B cell (primary cell): Measurements from ENCODE around the gene C2orf74. TPM values are rescaled to one million over a fixed set of nuclear protein-coding genes. Genes with fewer than 3 reads are reported as not detected.

Experiments
- ATAC-seq: fragments of 200-7000 bp; cut with Tn5 transposase; one replicate; pipeline ENCODE4 v1.10.0; 2021; ENCODE audit warnings: low read depth, mild to moderate bottlenecking, moderate number of reproducible peaks, moderate library complexity
- CTCF ChIA-PET: fragments of 350-600 bp; sonication (Branson Sonifier 250); formaldehyde crosslinking; loops from one replicate; lab custom pipeline; 2021; ENCODE audit warnings: antibody characterized with exemption, inconsistent platforms; lab: Charles Lee
- POLR2A ChIA-PET: fragments of 350-600 bp; sonication (Branson Sonifier 250); formaldehyde crosslinking; loops from one replicate; lab custom pipeline; 2021; ENCODE audit warnings: antibody characterized with exemption; lab: Charles Lee
- DNase-seq: peaks from one replicate; pipeline ENCODE4 v3.0.0; 2013
- H2AFZ ChIP-seq: 2 replicates; pipeline ENCODE4 v1.6.1; 2012; ENCODE audit warnings: mild to moderate bottlenecking, low read depth, low read length; ENCODE audit not compliant: insufficient read depth, poor library complexity, severe bottlenecking
- H3K27ac ChIP-seq, 2 donors: 1 replicate in 1 of 2; 2 replicates in 1 of 2; pipeline ENCODE4 v1.5.1; 2012 to 2013; ENCODE audit warnings: low read length in 2 of 2, mild to moderate bottlenecking in 2 of 2, moderate library complexity in 1 of 2
- H3K27me3 ChIP-seq, 4 experiments: fragments of 200-600 bp in 1 of 4; sonication (generic) in 1 of 4; replicated peaks in 1 of 4; 1 replicate in 2 of 4; 2 replicates in 2 of 4; pipeline versions ENCODE4 v1.6.1 to v1.7.0; 2013 to 2016; ENCODE audit warnings: low read length in 3 of 4, mild to moderate bottlenecking in 2 of 4, mixed read lengths in 1 of 4, moderate library complexity in 1 of 4; ENCODE audit not compliant: insufficient read depth in 4 of 4, control insufficient read depth in 3 of 4; ENCODE audit errors: control extremely low read depth in 1 of 4
- H3K36me3 ChIP-seq, 2 experiments: replicated peaks in 1 of 2; 1 replicate in 1 of 2; 2 replicates in 1 of 2; pipeline versions ENCODE4 v1.6.1 to v1.7.1; 2013; ENCODE audit warnings: low read length in 1 of 2; ENCODE audit not compliant: insufficient read depth in 2 of 2, control insufficient read depth in 1 of 2; ENCODE audit errors: control extremely low read depth in 1 of 2, extremely low read depth in 1 of 2
- H3K4me1 ChIP-seq, 2 donors: fragments of 200-600 bp in 1 of 2; sonication (generic) in 1 of 2; 1 replicate in 1 of 2; 2 replicates in 1 of 2; pipeline versions ENCODE4 v1.5.1 to v1.6.1; 2013 to 2017; ENCODE audit warnings: low read length in 2 of 2; ENCODE audit not compliant: control insufficient read depth in 2 of 2, insufficient read depth in 2 of 2
- H3K4me2 ChIP-seq: replicated peaks from 2 replicates; pipeline ENCODE3; 2012; ENCODE audit warnings: mild to moderate bottlenecking, low read depth, low read length; ENCODE audit not compliant: poor library complexity, severe bottlenecking
- H3K4me3 ChIP-seq, 5 experiments: fragments of 200-600 bp in 1 of 5; sonication (generic) in 1 of 5; 1 replicate in 3 of 5; 2 replicates in 2 of 5; pipeline versions ENCODE4 v1.5.1 to v1.7.0; 2011 to 2016; ENCODE audit warnings: low read length in 4 of 5, mild to moderate bottlenecking in 4 of 5, low read depth in 2 of 5, control low read depth in 1 of 5, moderate library complexity in 1 of 5; ENCODE audit not compliant: insufficient read depth in 1 of 5; ENCODE audit errors: control extremely low read depth in 1 of 5, extremely low read depth in 1 of 5
- H3K79me2 ChIP-seq: fragments of 200-600 bp; sonication (generic); one replicate; pipeline ENCODE4 v1.6.0; 2016; ENCODE audit warnings: low read length; ENCODE audit not compliant: control insufficient read depth, insufficient read depth
- H3K9ac ChIP-seq: fragments of 200-600 bp; sonication (generic); 2 replicates; pipeline ENCODE4 v1.6.1; 2017; ENCODE audit warnings: mild to moderate bottlenecking, low read length, moderate library complexity
- H3K9me3 ChIP-seq, 3 donors: one replicate each; pipeline versions ENCODE4 v1.6.1 to v1.7.1; 2013; ENCODE audit warnings: low read length in 2 of 3; ENCODE audit not compliant: control insufficient read depth in 2 of 3, insufficient read depth in 1 of 3; ENCODE audit errors: control extremely low read depth in 1 of 3
- H4K20me1 ChIP-seq: 2 replicates; pipeline ENCODE4 v1.6.0; 2012; ENCODE audit warnings: mild to moderate bottlenecking, low read length; ENCODE audit not compliant: insufficient read depth, control insufficient read depth, poor library complexity, severe bottlenecking
- H3K27ac Mint-ChIP-seq: one replicate; pipeline ENCODE4 v1.8.0; 2021; ENCODE audit warnings: mixed read lengths
- H3K27me3 Mint-ChIP-seq: one replicate; pipeline ENCODE4 v1.8.0; 2021; ENCODE audit warnings: mixed read lengths
- H3K4me1 Mint-ChIP-seq: one replicate; pipeline ENCODE4 v1.8.0; 2021; ENCODE audit warnings: mixed read lengths
- H3K4me3 Mint-ChIP-seq: one replicate; pipeline ENCODE4 v1.8.0; 2021; ENCODE audit warnings: mixed read lengths
- H3K9me3 Mint-ChIP-seq: one replicate; pipeline ENCODE4 v1.8.0; 2022; ENCODE audit warnings: mixed read lengths; ENCODE audit not compliant: insufficient read depth
- CTCF ChIP-seq: fragments of 200-600 bp; IDR thresholded peaks from one replicate; pipeline ENCODE4 v1.8.0; 2022; ENCODE audit warnings: antibody characterized with exemption, mild to moderate bottlenecking
- EZH2 ChIP-seq: IDR thresholded peaks from 2 replicates; pipeline ENCODE4 v1.6.1; 2012; ENCODE audit warnings: borderline replicate concordance, low read depth, mild to moderate bottlenecking, moderate library complexity, low read length; ENCODE audit not compliant: insufficient read depth, poor library complexity, severe bottlenecking
- WGBS: methylation state at CpG from one replicate; pipeline ENCODE4 v1.1.5; 2013; ENCODE audit warnings: missing lambda C conversion rate; ENCODE audit not compliant: insufficient coverage; 5-methylcytosine and 5-hydroxymethylcytosine counted together
- intact Hi-C: fragments of 100-400 bp; cut with micrococcal nuclease; formaldehyde crosslinking; loops from one replicate; pipeline ENCODE4 v1.10.0; 2022
- polyA plus RNA-seq: library from polyadenylated mRNA; depleted of rRNA; stranded (reverse); fragments of >200 nt; gene quantifications from 2 replicates; pipeline ENCODE4 v1.2.3, GENCODE V29; 2012
- total RNA-seq, 2 donors: library from RNA; stranded (reverse); fragments of 120-200 nt in 1 of 2; gene quantifications; 1 replicate in 1 of 2; 2 replicates in 1 of 2; pipeline versions ENCODE4 v1.2.3 to v1.2.4, GENCODE V29; 2013 to 2022

C2orf74 gene
- total and polyA plus RNA-seq, 2 donors (not counting 1 experiment from before 2014, with no cell fraction given): 11.1 to 16.2 TPM

GRCh38 chr2:61172671-61173070 lies 10.7 kb downstream of the C2orf74 start:
- POLR2A ChIA-PET: no interaction called here
- H3K4me1 ChIP-seq: peaks cover 6 to 7% of the 10 kb centered on the region in 2 donors
- no peak overlapping the region for H3K9ac ChIP-seq
- TF ChIP-seq EZH2: no peak
- no peak for TF ChIP-seq CTCF
- WGBS: 82% methylated on average over 1 of the region's 1 CpG
- CTCF ChIA-PET: no interaction called here
- H3K9me3 Mint-ChIP-seq: no peaks in the 10 kb centered on the region
- no peak overlapping the region for H2AFZ ChIP-seq
- H3K4me2 ChIP-seq: no peak overlapping the region
- H3K4me1 Mint-ChIP-seq: peaks cover 9% of the 10 kb centered on the region
- intact Hi-C loops: loop anchor here (10.0 kb wide), 1 partner anchor 712 kb away; the partner anchor contains the start of gene CCT4
- no peaks in the 10 kb centered on the region for H4K20me1 ChIP-seq
- no peak overlapping the region for H3K27ac ChIP-seq
- no peak for DNase-seq
- H3K27me3 Mint-ChIP-seq: no peaks in the 10 kb centered on the region
- H3K79me2 ChIP-seq: no peaks in the 10 kb centered on the region
- no peak overlapping the region for H3K4me3 Mint-ChIP-seq
- no peaks in the 10 kb centered on the region for H3K9me3 ChIP-seq
- no peak for ATAC-seq
- H3K27ac Mint-ChIP-seq: no peak overlapping the region
- H3K27me3 ChIP-seq: no peaks in the 10 kb centered on the region
- H3K4me3 ChIP-seq: no peak overlapping the region
- H3K36me3 ChIP-seq: no peaks in the 10 kb centered on the region

- Histone ChIP-seq H3K79me2 (peaks cover 2% of the 10 kb centered on the region), H3K4me3 (no peak overlapping the region), H3K4me1 (peaks cover 6 to 11% of the 10 kb centered on the region in 2 donors), H3K36me3 (no peaks in the 10 kb centered on the region), H3K27me3 (no peaks in the 10 kb centered on the region), H3K27ac (no peak overlapping the region), H3K9me3 (no peaks in the 10 kb centered on the region), H2AFZ (no peak overlapping the region), H4K20me1 (no peaks in the 10 kb centered on the region), H3K4me2 (no peak overlapping the region), H3K9ac (no peak overlapping the region)
- POLR2A ChIA-PET: no interaction called here
- H3K9me3 Mint-ChIP-seq: no peaks in the 10 kb centered on the region
- CTCF ChIA-PET: no interaction called here
- no peaks in the 10 kb centered on the region for H3K27me3 Mint-ChIP-seq
- H3K4me3 Mint-ChIP-seq: no peak overlapping the region
- DNase-seq (no peak), ATAC-seq (no peak)
- H3K4me1 Mint-ChIP-seq: peaks cover 11% of the 10 kb centered on the region
- intact Hi-C loops: loop anchor here (10.0 kb wide), 1 partner anchor 712 kb away; the partner anchor contains the start of gene CCT4
- no peak for TF ChIP-seq CTCF
- TF ChIP-seq EZH2: no peak
- no peak overlapping the region for H3K27ac Mint-ChIP-seq
- WGBS: 100% methylated on average over 3 of the region's 4 CpGs
These were observed 11.1 kb downstream of the C2orf74 start for GRCh38 chr2:61173116-61173515.
